Suprapubic skin (tissue), 4 donors: ENCODE measurements around the gene CCSER1. TPM values are rescaled to one million over a fixed set of nuclear protein-coding genes. Genes with fewer than 3 reads are reported as not detected.

ENCODE experiments used
- DNase-seq, 2 donors: peaks; one replicate each; pipeline ENCODE4 v3.0.0-alpha.2; 2019; ENCODE audit warnings: low spot score in 2 of 2
- H3K27ac ChIP-seq: fragments of 200-600 bp; sonication (generic); one replicate; pipeline ENCODE4 v1.5.1; 2019
- H3K27me3 ChIP-seq: fragments of 200-600 bp; sonication (generic); one replicate; pipeline ENCODE4 v1.5.1; 2019
- H3K36me3 ChIP-seq: fragments of 200-600 bp; sonication (generic); one replicate; pipeline ENCODE4 v1.5.1; 2019
- H3K4me1 ChIP-seq: fragments of 200-600 bp; sonication (generic); one replicate; pipeline ENCODE4 v1.5.1; 2019
- H3K4me3 ChIP-seq: fragments of 200-600 bp; sonication (generic); one replicate; pipeline ENCODE4 v1.5.1; 2019; ENCODE audit warnings: mild to moderate bottlenecking
- H3K9me3 ChIP-seq: fragments of 200-600 bp; sonication (generic); one replicate; pipeline ENCODE4 v1.5.1; 2019
- CTCF ChIP-seq, 2 donors: fragments of 200-600 bp in 1 of 2; fragments of 450-650 bp in 1 of 2; sonication (generic) in 1 of 2; IDR thresholded peaks; one replicate each; pipeline ENCODE4 v1.5.1; 2016 to 2019; ENCODE audit warnings: antibody characterized with exemption in 2 of 2, mild to moderate bottlenecking in 1 of 2, moderate library complexity in 1 of 2
- EP300 ChIP-seq: sonication (generic); formaldehyde crosslinking; IDR thresholded peaks from one replicate; pipeline ENCODE4 v1.6.1; 2017; ENCODE audit warnings: antibody characterized with exemption
- POLR2A ChIP-seq, 2 donors: fragments of 450-650 bp; IDR thresholded peaks; one replicate each; pipeline ENCODE4 v1.6.1; 2017; ENCODE audit warnings: antibody characterized with exemption in 2 of 2, mild to moderate bottlenecking in 2 of 2, moderate library complexity in 2 of 2
- POLR2AphosphoS5 ChIP-seq, 3 donors: sonication (generic); formaldehyde crosslinking; IDR thresholded peaks; one replicate each; pipeline ENCODE4 v1.6.1; 2017; ENCODE audit warnings: antibody characterized with exemption in 3 of 3
- WGBS: methylation state at CpG from one replicate; pipeline ENCODE4 v1.1.5; 2018; 5-methylcytosine and 5-hydroxymethylcytosine counted together
- total RNA-seq, 4 donors: library from RNA; depleted of rRNA; stranded (reverse); fragments of >200 nt; gene quantifications; one replicate each; pipeline ENCODE4 v1.1.0, GENCODE V29; 2016

CCSER1 gene
- total RNA-seq, 4 donors from 2014 or later = 6.7 to 39.5 (median 11.8) TPM

- Histone ChIP-seq H3K27ac (no peak overlapping the region), H3K36me3 (no peaks in the 10 kb centered on the region), H3K27me3 (no peaks in the 10 kb centered on the region), H3K9me3 (no peaks in the 10 kb centered on the region), H3K4me3 (no peak overlapping the region), H3K4me1 (no peaks in the 10 kb centered on the region)
- no peak for TF ChIP-seq POLR2A (IDR thresholded peaks at IDR 0.05)
- TF ChIP-seq EP300 = no peak
- TF ChIP-seq CTCF (IDR thresholded peaks at IDR 0.05) = no peak
- TF ChIP-seq POLR2AphosphoS5 (IDR thresholded peaks at IDR 0.05) = no peak
- no peak for DNase-seq
- 92% methylated on average over 3 of the region's 3 CpGs for WGBS
Observed at GRCh38 chr4:90241008-90241407, 113.8 kb downstream of the CCSER1 start.

DNA sequence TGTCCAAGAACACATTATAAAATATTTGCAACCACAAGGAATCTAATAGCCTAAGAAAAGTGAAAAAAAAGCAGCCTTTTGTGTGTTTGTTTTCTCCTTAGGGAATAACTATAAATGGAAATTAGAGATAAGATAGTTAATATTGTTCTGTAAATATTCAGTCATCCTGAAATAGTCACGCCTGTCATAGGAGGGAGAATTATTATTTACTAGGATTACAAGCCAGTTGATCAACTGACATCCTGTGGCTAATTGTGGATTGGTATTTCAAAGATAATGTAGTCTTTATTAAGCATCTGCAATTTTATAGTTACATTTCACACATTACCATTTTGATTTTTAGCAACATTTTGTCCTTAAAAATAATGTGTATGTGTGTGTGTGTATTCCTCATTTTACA, 118.6 kb downstream of the CCSER1 start:
- no peaks in the 10 kb centered on the region for H3K36me3 ChIP-seq
- no peaks in the 10 kb centered on the region for H3K27me3 ChIP-seq
- no peak overlapping the region for H3K4me3 ChIP-seq
- no peaks in the 10 kb centered on the region for H3K4me1 ChIP-seq
- WGBS = 36% methylated on average over 1 of the region's 1 CpG
- H3K27ac ChIP-seq = no peak overlapping the region
- TF ChIP-seq POLR2A (IDR thresholded peaks at IDR 0.05) = no peak
- TF ChIP-seq CTCF (IDR thresholded peaks at IDR 0.05) = no peak
- no peak for TF ChIP-seq POLR2AphosphoS5 (IDR thresholded peaks at IDR 0.05)
- no peak for TF ChIP-seq EP300
- H3K9me3 ChIP-seq = no peaks in the 10 kb centered on the region
- DNase-seq = no peak

DNA sequence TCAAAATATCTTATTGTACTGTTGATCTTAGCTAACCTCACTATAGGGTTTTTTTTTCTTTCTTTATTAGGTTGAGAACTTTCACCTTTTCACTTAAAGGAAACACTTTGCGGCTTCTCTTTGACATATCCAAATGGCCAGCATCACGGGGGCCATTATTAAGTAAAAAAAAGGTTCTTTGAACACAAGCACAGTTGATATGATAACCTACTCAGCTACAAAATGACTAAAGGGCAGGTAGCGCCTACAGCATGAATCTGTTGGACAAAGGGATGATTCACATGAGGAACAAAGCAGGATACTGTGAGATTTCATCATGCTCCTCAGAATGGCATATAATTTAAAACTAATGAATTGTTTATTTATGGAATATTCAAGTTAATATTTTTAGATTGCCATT, 119.6 kb downstream of the CCSER1 start:
- Histone ChIP-seq H3K9me3 (no peaks in the 10 kb centered on the region), H3K27me3 (no peaks in the 10 kb centered on the region), H3K4me3 (no peak overlapping the region), H3K36me3 (no peaks in the 10 kb centered on the region), H3K4me1 (no peaks in the 10 kb centered on the region), H3K27ac (no peak overlapping the region)
- DNase-seq = no peak
- 66% methylated on average over 3 of the region's 3 CpGs for WGBS
- TF ChIP-seq CTCF (IDR thresholded peaks at IDR 0.05) (no peak), POLR2A (IDR thresholded peaks at IDR 0.05) (no peak), EP300 (no peak), POLR2AphosphoS5 (IDR thresholded peaks at IDR 0.05) (no peak)

DNA sequence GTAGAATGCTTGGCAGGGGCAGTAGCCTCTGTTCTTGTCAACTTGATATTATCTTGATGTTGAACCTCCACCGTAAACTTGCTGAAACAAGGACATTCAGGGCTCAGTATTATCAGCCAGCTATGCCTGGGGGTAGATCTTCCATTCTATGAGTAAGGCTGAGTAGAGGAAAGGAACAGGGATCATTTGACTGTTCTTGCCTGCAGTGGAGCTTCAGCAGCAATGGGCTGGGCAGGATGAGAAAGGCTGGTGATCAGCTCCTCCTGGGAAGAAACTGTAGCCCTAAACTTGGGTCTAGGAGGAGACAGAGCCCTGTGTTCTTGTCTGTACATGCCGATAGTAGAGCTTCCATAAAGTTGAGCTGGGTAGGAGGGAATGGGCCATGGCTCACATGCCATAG, 127.2 kb downstream of the CCSER1 start:
- 65% methylated on average over 2 of the region's 2 CpGs for WGBS
- Histone ChIP-seq H3K36me3 (no peaks in the 10 kb centered on the region), H3K27ac (no peak overlapping the region), H3K4me1 (peaks cover 3% of the 10 kb centered on the region), H3K9me3 (peaks cover 6% of the 10 kb centered on the region), H3K27me3 (no peaks in the 10 kb centered on the region), H3K4me3 (no peak overlapping the region)
- DNase-seq = no peak
- no peak for TF ChIP-seq POLR2A (IDR thresholded peaks at IDR 0.05)
- no peak for TF ChIP-seq CTCF (IDR thresholded peaks at IDR 0.05)
- no peak for TF ChIP-seq POLR2AphosphoS5 (IDR thresholded peaks at IDR 0.05)
- no peak for TF ChIP-seq EP300

- 91% methylated on average over 1 of the region's 1 CpG for WGBS
- H3K9me3 ChIP-seq = no peaks in the 10 kb centered on the region
- H3K4me1 ChIP-seq = no peaks in the 10 kb centered on the region
- TF ChIP-seq POLR2A (IDR thresholded peaks at IDR 0.05) (no peak), CTCF (IDR thresholded peaks at IDR 0.05) (no peak), POLR2AphosphoS5 (IDR thresholded peaks at IDR 0.05) (no peak), EP300 (no peak)
- no peak overlapping the region for H3K27ac ChIP-seq
- DNase-seq = no peak
- no peaks in the 10 kb centered on the region for H3K36me3 ChIP-seq
- H3K4me3 ChIP-seq = no peak overlapping the region
- no peaks in the 10 kb centered on the region for H3K27me3 ChIP-seq
Observed at GRCh38 chr4:90274175-90274574, 147.0 kb downstream of the CCSER1 start.
